CD1c-positive myeloid dendritic cell (primary cell): ENCODE results near the gene MAGI2.

Source experiments
- DNase-seq: peaks from one replicate; pipeline ENCODE4 v3.0.0-alpha.2; 2016; ENCODE audit errors: extremely low spot score

MAGI2 gene

GRCh38 chr7:78492146-78492545 lies 961.3 kb downstream of the MAGI2 start:
- DNase-seq, result no peak

- no peak for DNase-seq
Measured at GRCh38 chr7:78490524-78490923, 962.9 kb downstream of the MAGI2 start.

- no peak for DNase-seq
Measured at GRCh38 chr7:78489476-78490240, 963.8 kb downstream of the MAGI2 start.

- DNase-seq, result no peak
Measured at GRCh38 chr7:78487464-78487863, 966.0 kb downstream of the MAGI2 start.

- no peak for DNase-seq
Measured at GRCh38 chr7:78479348-78479747, 974.1 kb downstream of the MAGI2 start.

GRCh38 chr7:78476851-78477405 lies 976.5 kb downstream of the MAGI2 start:
- DNase-seq, result no peak

- DNase-seq, result no peak
Measured at GRCh38 chr7:78473571-78474301, 979.7 kb downstream of the MAGI2 start.

GRCh38 chr7:78473021-78473420 lies 980.4 kb downstream of the MAGI2 start:
- DNase-seq, result no peak

GRCh38 chr7:78472519-78472918 lies 980.9 kb downstream of the MAGI2 start:
- no peak for DNase-seq

- no peak for DNase-seq
Measured at GRCh38 chr7:78465894-78466293, 987.6 kb downstream of the MAGI2 start.

GRCh38 chr7:78463039-78463438 lies 990.4 kb downstream of the MAGI2 start:
- no peak for DNase-seq

GRCh38 chr7:78450706-78451105 lies 1002.8 kb downstream of the MAGI2 start:
- DNase-seq, result no peak

GRCh38 chr7:78448911-78449310 lies 1004.6 kb downstream of the MAGI2 start:
- DNase-seq, result no peak

- DNase-seq, result no peak
Measured at GRCh38 chr7:78444267-78444666, 1009.2 kb downstream of the MAGI2 start.

- no peak for DNase-seq
Measured at GRCh38 chr7:78443811-78444210, 1009.7 kb downstream of the MAGI2 start.

GRCh38 chr7:78441737-78442136 lies 1011.7 kb downstream of the MAGI2 start:
- DNase-seq, result no peak

- DNase-seq, result no peak
Measured at GRCh38 chr7:78438433-78438832, 1015.0 kb downstream of the MAGI2 start.

- DNase-seq, result no peak
Measured at GRCh38 chr7:78437118-78437517, 1016.3 kb downstream of the MAGI2 start.

- no peak for DNase-seq
Measured at GRCh38 chr7:78435355-78435754, 1018.1 kb downstream of the MAGI2 start.

GRCh38 chr7:78434281-78434680 lies 1019.2 kb downstream of the MAGI2 start:
- no peak for DNase-seq

GRCh38 chr7:78433421-78433820 lies 1020.0 kb downstream of the MAGI2 start:
- DNase-seq, result no peak

- DNase-seq, result no peak
Measured at GRCh38 chr7:78429878-78430277, 1023.6 kb downstream of the MAGI2 start.

- no peak for DNase-seq
Measured at GRCh38 chr7:78427209-78427608, 1026.3 kb downstream of the MAGI2 start.
